A673 (cell line): Measurements from ENCODE around the gene LMAN1. TPM values are rescaled to one million over a fixed set of nuclear protein-coding genes. Genes with fewer than 3 reads are reported as not detected.

Experiments
- BruUV-seq: library from RNA; stranded (reverse); fragments of 400-500 nt; replicated peaks from 2 replicates; lab custom pipeline; 2021; lab: Mats Ljungman, UMichigan
- CTCF ChIA-PET: fragments of 300-600 bp; sonication (Branson Sonifier 250); formaldehyde crosslinking; loops from one replicate; lab custom pipeline; 2022; ENCODE audit warnings: antibody characterized with exemption; lab: Charles Lee
- POLR2A ChIA-PET: fragments of 300-600 bp; sonication (Branson Sonifier 250); formaldehyde crosslinking; loops from one replicate; lab custom pipeline; 2022; ENCODE audit warnings: antibody characterized with exemption; ENCODE audit not compliant: low non-redundant PET; lab: Charles Lee
- DNase-seq: peaks from one replicate; pipeline ENCODE4 v3.0.0-alpha.2; 2015; ENCODE audit warnings: low spot score
- H3K27ac ChIP-seq: fragments of 200-600 bp; sonication (generic); 2 replicates; pipeline ENCODE4 v1.5.1; 2016; ENCODE audit warnings: mixed run types, low read depth, mild to moderate bottlenecking, mixed read lengths, antibody characterized with exemption, low read length; ENCODE audit not compliant: poor library complexity, severe bottlenecking
- H3K27me3 ChIP-seq: fragments of 200-600 bp; sonication (generic); replicated peaks from 2 replicates; pipeline ENCODE4 v1.6.1; 2017; ENCODE audit warnings: mixed run types, low read depth, mild to moderate bottlenecking, mixed read lengths, antibody characterized with exemption, low read length; ENCODE audit not compliant: insufficient read depth, poor library complexity
- H3K36me3 ChIP-seq: fragments of 200-600 bp; sonication (generic); 2 replicates; pipeline ENCODE4 v1.6.1; 2016; ENCODE audit warnings: mixed run types, mild to moderate bottlenecking, mixed read lengths, antibody characterized with exemption, low read length; ENCODE audit not compliant: insufficient read depth, poor library complexity, severe bottlenecking
- H3K4me1 ChIP-seq: fragments of 200-600 bp; sonication (generic); 2 replicates; pipeline ENCODE4 v1.6.1; 2017; ENCODE audit warnings: mixed run types, mild to moderate bottlenecking, mixed read lengths, antibody characterized with exemption, low read length; ENCODE audit not compliant: insufficient read depth, poor library complexity, severe bottlenecking
- H3K4me3 ChIP-seq: fragments of 200-600 bp; sonication (generic); 2 replicates; pipeline ENCODE4 v1.5.1; 2016; ENCODE audit warnings: low read depth, mixed run types, mild to moderate bottlenecking, mixed read lengths, low read length; ENCODE audit not compliant: poor library complexity, severe bottlenecking
- H3K9me3 ChIP-seq: fragments of 200-600 bp; sonication (generic); 2 replicates; pipeline ENCODE4 v1.6.1; 2016; ENCODE audit warnings: mixed run types, low read depth, mild to moderate bottlenecking, mixed read lengths, antibody characterized with exemption, low read length; ENCODE audit not compliant: poor library complexity, severe bottlenecking
- EZH2 ChIP-seq: fragments of 200-600 bp; sonication (generic); IDR thresholded peaks from 2 replicates; pipeline ENCODE4 v1.6.1; 2017; ENCODE audit warnings: borderline replicate concordance, low read depth, mild to moderate bottlenecking, mixed read lengths, antibody characterized with exemption, low read length; ENCODE audit not compliant: poor library complexity, severe bottlenecking
- intact Hi-C: fragments of 100-400 bp; cut with micrococcal nuclease; formaldehyde crosslinking; loops from one replicate; pipeline ENCODE4 v1.10.0; 2022; ENCODE audit not compliant: unreplicated experiment
- total RNA-seq: library from RNA; stranded (reverse); gene quantifications from 2 replicates; pipeline ENCODE4 v1.2.3, GENCODE V29; 2021
- TF ChIP-seq, protein P1 (sequence below): fragments of 300-800, 200-600 bp; sonication (generic); conservative IDR thresholded peaks from 2 replicates; pipeline ENCODE4 v1.5.1; 2017; ENCODE audit warnings: low read depth, mild to moderate bottlenecking, antibody characterized with exemption, low read length, moderate library complexity, mixed read lengths

The LMAN1 gene
- total RNA-seq, 1 experiment from 2014 or later: 106 TPM

DNA sequence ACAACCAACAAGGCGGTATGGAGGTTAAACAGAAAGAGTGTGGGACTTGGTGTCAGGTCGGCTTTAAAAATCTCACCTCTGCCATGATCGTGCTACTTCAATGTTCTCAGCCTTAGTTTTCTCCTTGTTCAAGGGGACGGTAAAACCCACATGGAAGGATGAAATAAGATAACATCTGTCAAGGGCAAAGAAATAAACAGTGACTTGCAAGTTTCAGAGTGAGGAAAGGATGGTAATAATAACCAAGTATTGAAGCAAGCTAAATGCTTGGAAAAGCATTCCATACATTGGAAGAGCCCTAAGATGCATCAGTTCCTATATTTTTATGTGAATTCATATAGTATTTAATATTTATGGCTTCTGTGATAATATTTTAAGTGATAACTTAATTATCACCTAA lies 29.8 kb upstream of the LMAN1 start:
- Histone ChIP-seq H3K27ac (no peak overlapping the region), H3K4me1 (no peaks in the 10 kb centered on the region), H3K36me3 (no peaks in the 10 kb centered on the region), H3K27me3 (no peaks in the 10 kb centered on the region), H3K4me3 (no peak overlapping the region), H3K9me3 (no peaks in the 10 kb centered on the region)
- BruUV-seq: no TSS peak
- intact Hi-C loops: no loop called here
- no peak for DNase-seq
- TF ChIP-seq, protein P1, sequence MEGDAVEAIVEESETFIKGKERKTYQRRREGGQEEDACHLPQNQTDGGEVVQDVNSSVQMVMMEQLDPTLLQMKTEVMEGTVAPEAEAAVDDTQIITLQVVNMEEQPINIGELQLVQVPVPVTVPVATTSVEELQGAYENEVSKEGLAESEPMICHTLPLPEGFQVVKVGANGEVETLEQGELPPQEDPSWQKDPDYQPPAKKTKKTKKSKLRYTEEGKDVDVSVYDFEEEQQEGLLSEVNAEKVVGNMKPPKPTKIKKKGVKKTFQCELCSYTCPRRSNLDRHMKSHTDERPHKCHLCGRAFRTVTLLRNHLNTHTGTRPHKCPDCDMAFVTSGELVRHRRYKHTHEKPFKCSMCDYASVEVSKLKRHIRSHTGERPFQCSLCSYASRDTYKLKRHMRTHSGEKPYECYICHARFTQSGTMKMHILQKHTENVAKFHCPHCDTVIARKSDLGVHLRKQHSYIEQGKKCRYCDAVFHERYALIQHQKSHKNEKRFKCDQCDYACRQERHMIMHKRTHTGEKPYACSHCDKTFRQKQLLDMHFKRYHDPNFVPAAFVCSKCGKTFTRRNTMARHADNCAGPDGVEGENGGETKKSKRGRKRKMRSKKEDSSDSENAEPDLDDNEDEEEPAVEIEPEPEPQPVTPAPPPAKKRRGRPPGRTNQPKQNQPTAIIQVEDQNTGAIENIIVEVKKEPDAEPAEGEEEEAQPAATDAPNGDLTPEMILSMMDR: no peak
- TF ChIP-seq EZH2: no peak
- ChIA-PET CTCF (no interaction called here), POLR2A (interaction anchor here (0.7 kb wide), 1 partner anchor 42 kb away, joined by 3 read pairs; no protein-coding TSS in a partner anchor)

DNA sequence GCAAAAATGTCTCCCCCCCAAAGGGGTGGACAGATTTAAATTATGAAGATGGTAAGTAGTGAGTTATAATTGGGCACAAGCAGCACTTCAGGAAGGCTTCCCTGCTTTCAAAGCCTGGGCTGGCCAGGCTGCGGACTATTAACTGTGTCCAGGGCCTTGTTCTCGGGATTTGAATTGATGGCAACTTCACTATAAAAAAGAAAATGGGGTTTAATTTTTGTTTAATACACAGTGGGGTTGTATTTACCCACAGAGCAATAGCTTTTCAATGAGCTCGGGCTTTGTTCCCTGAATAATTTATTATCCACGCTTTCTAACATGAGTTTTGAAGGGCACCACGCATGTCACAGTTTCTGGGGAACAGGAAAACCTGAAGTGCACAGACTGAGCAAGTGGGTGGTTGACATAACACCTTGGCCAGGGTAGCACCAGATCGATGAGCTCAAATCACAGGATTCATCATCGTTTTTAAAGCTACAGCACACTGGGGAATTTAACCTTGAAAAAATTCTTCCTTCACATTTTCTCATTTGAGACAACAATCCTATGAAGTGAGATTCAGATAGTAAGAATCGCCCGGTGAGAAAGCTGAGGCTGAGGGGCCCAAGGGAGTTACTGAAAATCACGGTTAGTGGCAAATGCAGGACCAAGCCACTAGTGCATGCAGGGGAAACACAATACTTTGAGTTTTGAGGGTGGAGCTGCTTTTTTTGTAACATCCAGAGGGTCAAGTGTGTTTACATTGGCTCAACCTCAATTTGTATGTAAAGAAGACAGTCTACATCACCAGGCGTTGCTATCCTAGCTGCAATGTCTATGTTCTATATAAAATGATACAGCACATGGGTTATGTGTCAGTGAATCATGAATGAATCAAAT lies 28.9 kb upstream of the LMAN1 start:
- intact Hi-C loops: no loop called here
- Histone ChIP-seq H3K4me1 (no peaks in the 10 kb centered on the region), H3K4me3 (no peak overlapping the region), H3K36me3 (no peaks in the 10 kb centered on the region), H3K27ac (no peak overlapping the region), H3K9me3 (no peaks in the 10 kb centered on the region), H3K27me3 (no peaks in the 10 kb centered on the region)
- DNase-seq: no peak
- BruUV-seq: no TSS peak
- TF ChIP-seq EZH2: no peak
- TF ChIP-seq, protein P1: no peak
- ChIA-PET CTCF (no interaction called here), POLR2A (no interaction called here)

DNA sequence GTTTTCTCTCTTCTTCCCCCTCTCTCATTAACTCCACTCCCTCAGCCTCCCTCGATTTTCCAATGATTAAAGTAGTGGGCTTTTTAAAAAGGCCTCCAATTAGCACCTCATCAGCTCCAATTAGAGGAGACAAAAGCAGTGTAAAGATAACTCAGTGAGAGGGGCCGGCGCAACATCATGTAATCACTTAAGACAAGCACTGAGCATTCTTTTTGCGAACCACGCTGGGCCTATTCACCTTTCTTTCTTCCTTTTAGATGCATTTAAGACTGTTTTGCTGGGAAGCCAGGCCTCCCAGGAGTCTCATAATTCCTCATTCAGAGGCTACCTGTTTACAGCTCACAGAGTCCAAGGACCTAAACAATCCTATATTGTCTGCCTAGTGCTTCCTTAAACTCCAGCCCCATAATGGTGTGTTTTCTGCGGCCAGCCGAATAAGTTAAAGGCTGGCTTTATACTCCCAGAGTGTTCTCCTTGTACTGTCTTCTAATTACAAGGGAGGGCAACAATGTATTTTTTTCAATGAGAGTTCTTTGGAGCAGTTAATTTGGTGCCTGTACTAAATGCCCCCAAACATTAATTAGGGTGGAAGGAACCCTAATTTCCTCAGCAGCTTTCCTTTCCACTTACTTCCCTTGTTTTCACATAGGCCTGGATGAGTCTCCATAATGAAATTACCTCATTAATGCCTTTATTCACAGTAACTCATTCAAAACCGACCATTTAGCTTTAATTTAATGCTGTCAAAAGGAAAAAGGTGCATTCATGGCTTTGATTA lies 28.0 kb upstream of the LMAN1 start:
- H3K9me3 ChIP-seq: no peaks in the 10 kb centered on the region
- no peak for DNase-seq
- TF ChIP-seq, protein P1: no peak
- no peaks in the 10 kb centered on the region for H3K4me1 ChIP-seq
- intact Hi-C loops: no loop called here
- no peak overlapping the region for H3K27ac ChIP-seq
- H3K27me3 ChIP-seq: no peaks in the 10 kb centered on the region
- ChIA-PET POLR2A (no interaction called here), CTCF (no interaction called here)
- no peak overlapping the region for H3K4me3 ChIP-seq
- BruUV-seq: no TSS peak
- no peaks in the 10 kb centered on the region for H3K36me3 ChIP-seq
